WTC11 (cell line): ENCODE measurements around the gene HLCS. TPM values are rescaled to one million over a fixed set of nuclear protein-coding genes. Genes with fewer than 3 reads are reported as not detected.

Source experiments
- ARID4B ChIP-seq: sonication (generic); formaldehyde crosslinking; IDR thresholded peaks from 2 replicates; pipeline ENCODE4 v1.8.0; 2023; ENCODE audit warnings: missing genetic modification reagents, mild to moderate bottlenecking, borderline replicate concordance
- CBFB ChIP-seq: sonication (generic); formaldehyde crosslinking; IDR thresholded peaks from 2 replicates; pipeline ENCODE4 v1.8.1; 2022; ENCODE audit warnings: mild to moderate bottlenecking, low read depth, missing genetic modification reagents
- CREM ChIP-seq: sonication (generic); formaldehyde crosslinking; IDR thresholded peaks from 2 replicates; pipeline ENCODE4 v1.8.1; 2022; ENCODE audit warnings: mild to moderate bottlenecking, missing genetic modification reagents, moderate library complexity
- E2F1 ChIP-seq: sonication (generic); formaldehyde crosslinking; IDR thresholded peaks from 2 replicates; pipeline ENCODE4 v1.8.0; 2022; ENCODE audit warnings: mild to moderate bottlenecking, missing genetic modification reagents
- EMX1 ChIP-seq: fragments of 250-450 bp; sonication (Bioruptor Pico); IDR thresholded peaks from 2 replicates; pipeline ENCODE4 v1.8.0; 2021; ENCODE audit warnings: mild to moderate bottlenecking
- ETV6 ChIP-seq: sonication (generic); formaldehyde crosslinking; IDR thresholded peaks from 2 replicates; pipeline ENCODE4 v1.8.1; 2022; ENCODE audit warnings: mild to moderate bottlenecking, missing genetic modification reagents
- GTF2I ChIP-seq: fragments of 250-450 bp; sonication (Bioruptor Pico); conservative IDR thresholded peaks from 2 replicates; pipeline ENCODE4 v1.4.0; 2021; ENCODE audit warnings: mild to moderate bottlenecking
- JUN ChIP-seq: sonication (generic); formaldehyde crosslinking; IDR thresholded peaks from 2 replicates; pipeline ENCODE4 v1.8.0; 2023; ENCODE audit warnings: mild to moderate bottlenecking, missing genetic modification reagents
- MAX ChIP-seq: sonication (generic); formaldehyde crosslinking; IDR thresholded peaks from 2 replicates; pipeline ENCODE4 v1.8.0; 2022; ENCODE audit warnings: mild to moderate bottlenecking, missing genetic modification reagents
- MXD4 ChIP-seq: fragments of 250-450 bp; sonication (Bioruptor Pico); IDR thresholded peaks from 2 replicates; pipeline ENCODE4 v1.8.0; 2021; ENCODE audit warnings: mild to moderate bottlenecking, moderate library complexity, borderline replicate concordance
- NFATC4 ChIP-seq: fragments of 250-450 bp; sonication (Bioruptor Pico); IDR thresholded peaks from 2 replicates; pipeline ENCODE4 v1.9.0; 2021; ENCODE audit warnings: mild to moderate bottlenecking
- NFYB ChIP-seq: sonication (generic); formaldehyde crosslinking; conservative IDR thresholded peaks from 2 replicates; pipeline ENCODE4 v1.8.0; 2022; ENCODE audit warnings: low read depth, missing genetic modification reagents
- PRRX2 ChIP-seq: fragments of 250-450 bp; sonication (Bioruptor Pico); IDR thresholded peaks from 2 replicates; pipeline ENCODE4 v1.8.0; 2021; ENCODE audit warnings: mild to moderate bottlenecking
- ZNF121 ChIP-seq: sonication (generic); formaldehyde crosslinking; IDR thresholded peaks from 2 replicates; pipeline ENCODE4 v1.8.0; 2023; ENCODE audit warnings: missing genetic modification reagents
- ZNF281 ChIP-seq: sonication (generic); formaldehyde crosslinking; IDR thresholded peaks from 2 replicates; pipeline ENCODE4 v1.8.0; 2023; ENCODE audit warnings: mild to moderate bottlenecking, missing genetic modification reagents
- ZNF317 ChIP-seq: sonication (generic); formaldehyde crosslinking; IDR thresholded peaks from 2 replicates; pipeline ENCODE4 v1.8.1; 2023; ENCODE audit warnings: low read depth, mild to moderate bottlenecking, moderate library complexity, missing genetic modification reagents, borderline replicate concordance
- ZNF423 ChIP-seq: fragments of 250-450 bp; sonication (Bioruptor Pico); IDR thresholded peaks from 2 replicates; pipeline ENCODE4 v2.1.2; 2022; ENCODE audit warnings: mild to moderate bottlenecking, moderate library complexity
- ZNF532 ChIP-seq: fragments of 250-450 bp; sonication (Bioruptor Pico); IDR thresholded peaks from 2 replicates; pipeline ENCODE4 v1.9.0; 2021; ENCODE audit warnings: mild to moderate bottlenecking, borderline replicate concordance
- total RNA-seq: library from RNA; stranded (reverse); gene quantifications from 3 replicates; pipeline ENCODE4 v1.2.3, GENCODE V29; 2021
- TF ChIP-seq, protein P1 (sequence below): fragments of 250-450 bp; sonication (Bioruptor Pico); IDR thresholded peaks from 2 replicates; pipeline ENCODE4 v1.9.0; 2021; ENCODE audit warnings: mild to moderate bottlenecking
- TF ChIP-seq, protein P2 (sequence below): sonication (generic); formaldehyde crosslinking; IDR thresholded peaks from 2 replicates; pipeline ENCODE4 v1.8.1; 2022; ENCODE audit warnings: missing genetic modification reagents, borderline replicate concordance

Gene HLCS
- total RNA-seq, 1 experiment from 2014 or later, result 9.3 TPM

GRCh38 chr21:36989699-36990507 is 23.4 kb upstream of the HLCS start (continued):
- no peak for TF ChIP-seq ZNF532 (CRISPR knock-in tag)
- no peak for TF ChIP-seq MXD4 (CRISPR knock-in tag)
- TF ChIP-seq EMX1 (CRISPR knock-in tag), result no peak
- no peak; the same call in none of the 2 replicates for TF ChIP-seq NFYB (CRISPR knock-in tag)
- peak; percentile 88 for TF ChIP-seq ZNF121 (CRISPR knock-in tag)
- TF ChIP-seq JUN, result peak; percentile 77; the same call in 1 of the 2 replicates
- peak; percentile 73; the same call in 1 of the 2 replicates for TF ChIP-seq CBFB
- TF ChIP-seq, protein P1, sequence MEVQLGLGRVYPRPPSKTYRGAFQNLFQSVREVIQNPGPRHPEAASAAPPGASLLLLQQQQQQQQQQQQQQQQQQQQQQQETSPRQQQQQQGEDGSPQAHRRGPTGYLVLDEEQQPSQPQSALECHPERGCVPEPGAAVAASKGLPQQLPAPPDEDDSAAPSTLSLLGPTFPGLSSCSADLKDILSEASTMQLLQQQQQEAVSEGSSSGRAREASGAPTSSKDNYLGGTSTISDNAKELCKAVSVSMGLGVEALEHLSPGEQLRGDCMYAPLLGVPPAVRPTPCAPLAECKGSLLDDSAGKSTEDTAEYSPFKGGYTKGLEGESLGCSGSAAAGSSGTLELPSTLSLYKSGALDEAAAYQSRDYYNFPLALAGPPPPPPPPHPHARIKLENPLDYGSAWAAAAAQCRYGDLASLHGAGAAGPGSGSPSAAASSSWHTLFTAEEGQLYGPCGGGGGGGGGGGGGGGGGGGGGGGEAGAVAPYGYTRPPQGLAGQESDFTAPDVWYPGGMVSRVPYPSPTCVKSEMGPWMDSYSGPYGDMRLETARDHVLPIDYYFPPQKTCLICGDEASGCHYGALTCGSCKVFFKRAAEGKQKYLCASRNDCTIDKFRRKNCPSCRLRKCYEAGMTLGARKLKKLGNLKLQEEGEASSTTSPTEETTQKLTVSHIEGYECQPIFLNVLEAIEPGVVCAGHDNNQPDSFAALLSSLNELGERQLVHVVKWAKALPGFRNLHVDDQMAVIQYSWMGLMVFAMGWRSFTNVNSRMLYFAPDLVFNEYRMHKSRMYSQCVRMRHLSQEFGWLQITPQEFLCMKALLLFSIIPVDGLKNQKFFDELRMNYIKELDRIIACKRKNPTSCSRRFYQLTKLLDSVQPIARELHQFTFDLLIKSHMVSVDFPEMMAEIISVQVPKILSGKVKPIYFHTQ (CRISPR knock-in tag), result no peak
- TF ChIP-seq, protein P2, sequence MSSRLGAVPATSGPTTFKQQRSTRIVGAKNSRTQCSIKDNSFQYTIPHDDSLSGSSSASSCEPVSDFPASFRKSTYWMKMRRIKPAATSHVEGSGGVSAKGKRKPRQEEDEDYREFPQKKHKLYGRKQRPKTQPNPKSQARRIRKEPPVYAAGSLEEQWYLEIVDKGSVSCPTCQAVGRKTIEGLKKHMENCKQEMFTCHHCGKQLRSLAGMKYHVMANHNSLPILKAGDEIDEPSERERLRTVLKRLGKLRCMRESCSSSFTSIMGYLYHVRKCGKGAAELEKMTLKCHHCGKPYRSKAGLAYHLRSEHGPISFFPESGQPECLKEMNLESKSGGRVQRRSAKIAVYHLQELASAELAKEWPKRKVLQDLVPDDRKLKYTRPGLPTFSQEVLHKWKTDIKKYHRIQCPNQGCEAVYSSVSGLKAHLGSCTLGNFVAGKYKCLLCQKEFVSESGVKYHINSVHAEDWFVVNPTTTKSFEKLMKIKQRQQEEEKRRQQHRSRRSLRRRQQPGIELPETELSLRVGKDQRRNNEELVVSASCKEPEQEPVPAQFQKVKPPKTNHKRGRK, result peak; percentile 52; the same call in 1 of the 2 replicates
- TF ChIP-seq ZNF423, result no peak
- peak; percentile 55; the same call in 1 of the 2 replicates for TF ChIP-seq ARID4B (CRISPR knock-in tag)
- peak; percentile 79; the same call in 1 of the 2 replicates for TF ChIP-seq MAX (CRISPR knock-in tag)
- no peak for TF ChIP-seq CREM (CRISPR knock-in tag)
- peak; percentile 5; the same call in 1 of the 2 replicates for TF ChIP-seq ZNF317
- peak; percentile 86 for TF ChIP-seq ZNF281
- no peak for TF ChIP-seq GTF2I
- TF ChIP-seq PRRX2 (CRISPR knock-in tag), result no peak
- no peak for TF ChIP-seq NFATC4 (CRISPR knock-in tag)
- peak; percentile 40 for TF ChIP-seq E2F1 (CRISPR knock-in tag)
- peak; percentile 52; the same call in 1 of the 2 replicates for TF ChIP-seq ETV6 (CRISPR knock-in tag)
